Measurements from ENCODE around the gene CCT3.

DNA sequence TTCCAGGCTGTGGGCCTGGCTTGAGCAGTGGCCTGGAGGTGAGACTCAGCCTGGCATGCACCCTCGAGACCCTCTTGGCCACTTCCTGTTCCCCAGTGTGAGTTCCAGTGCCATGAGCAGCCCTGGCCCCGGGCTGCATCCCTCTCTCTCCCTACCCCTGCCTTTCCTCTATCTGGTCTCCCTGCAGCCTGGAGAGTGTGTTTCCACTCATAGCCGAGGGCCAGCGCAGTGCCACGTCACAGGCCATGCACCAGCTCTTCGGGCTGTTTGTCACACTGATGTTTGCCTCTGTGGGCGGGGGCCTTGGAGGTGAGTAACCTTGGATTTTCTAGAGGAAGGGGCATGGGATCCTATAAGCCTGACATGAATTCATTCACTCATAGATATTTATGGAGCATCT, 44.5 kb upstream of the CCT3 start:
- TF ChIP-seq, protein P1, sequence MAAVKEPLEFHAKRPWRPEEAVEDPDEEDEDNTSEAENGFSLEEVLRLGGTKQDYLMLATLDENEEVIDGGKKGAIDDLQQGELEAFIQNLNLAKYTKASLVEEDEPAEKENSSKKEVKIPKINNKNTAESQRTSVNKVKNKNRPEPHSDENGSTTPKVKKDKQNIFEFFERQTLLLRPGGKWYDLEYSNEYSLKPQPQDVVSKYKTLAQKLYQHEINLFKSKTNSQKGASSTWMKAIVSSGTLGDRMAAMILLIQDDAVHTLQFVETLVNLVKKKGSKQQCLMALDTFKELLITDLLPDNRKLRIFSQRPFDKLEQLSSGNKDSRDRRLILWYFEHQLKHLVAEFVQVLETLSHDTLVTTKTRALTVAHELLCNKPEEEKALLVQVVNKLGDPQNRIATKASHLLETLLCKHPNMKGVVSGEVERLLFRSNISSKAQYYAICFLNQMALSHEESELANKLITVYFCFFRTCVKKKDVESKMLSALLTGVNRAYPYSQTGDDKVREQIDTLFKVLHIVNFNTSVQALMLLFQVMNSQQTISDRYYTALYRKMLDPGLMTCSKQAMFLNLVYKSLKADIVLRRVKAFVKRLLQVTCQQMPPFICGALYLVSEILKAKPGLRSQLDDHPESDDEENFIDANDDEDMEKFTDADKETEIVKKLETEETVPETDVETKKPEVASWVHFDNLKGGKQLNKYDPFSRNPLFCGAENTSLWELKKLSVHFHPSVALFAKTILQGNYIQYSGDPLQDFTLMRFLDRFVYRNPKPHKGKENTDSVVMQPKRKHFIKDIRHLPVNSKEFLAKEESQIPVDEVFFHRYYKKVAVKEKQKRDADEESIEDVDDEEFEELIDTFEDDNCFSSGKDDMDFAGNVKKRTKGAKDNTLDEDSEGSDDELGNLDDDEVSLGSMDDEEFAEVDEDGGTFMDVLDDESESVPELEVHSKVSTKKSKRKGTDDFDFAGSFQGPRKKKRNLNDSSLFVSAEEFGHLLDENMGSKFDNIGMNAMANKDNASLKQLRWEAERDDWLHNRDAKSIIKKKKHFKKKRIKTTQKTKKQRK (IDR thresholded peaks at IDR 0.05; ENCODE audit: low read depth, low read length), result no peak
- TF ChIP-seq, protein P2, sequence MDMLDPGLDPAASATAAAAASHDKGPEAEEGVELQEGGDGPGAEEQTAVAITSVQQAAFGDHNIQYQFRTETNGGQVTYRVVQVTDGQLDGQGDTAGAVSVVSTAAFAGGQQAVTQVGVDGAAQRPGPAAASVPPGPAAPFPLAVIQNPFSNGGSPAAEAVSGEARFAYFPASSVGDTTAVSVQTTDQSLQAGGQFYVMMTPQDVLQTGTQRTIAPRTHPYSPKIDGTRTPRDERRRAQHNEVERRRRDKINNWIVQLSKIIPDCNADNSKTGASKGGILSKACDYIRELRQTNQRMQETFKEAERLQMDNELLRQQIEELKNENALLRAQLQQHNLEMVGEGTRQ (IDR thresholded peaks at IDR 0.05; ENCODE audit: borderline replicate concordance, low read depth, low read length), result no peak
- TF ChIP-seq, protein P3, sequence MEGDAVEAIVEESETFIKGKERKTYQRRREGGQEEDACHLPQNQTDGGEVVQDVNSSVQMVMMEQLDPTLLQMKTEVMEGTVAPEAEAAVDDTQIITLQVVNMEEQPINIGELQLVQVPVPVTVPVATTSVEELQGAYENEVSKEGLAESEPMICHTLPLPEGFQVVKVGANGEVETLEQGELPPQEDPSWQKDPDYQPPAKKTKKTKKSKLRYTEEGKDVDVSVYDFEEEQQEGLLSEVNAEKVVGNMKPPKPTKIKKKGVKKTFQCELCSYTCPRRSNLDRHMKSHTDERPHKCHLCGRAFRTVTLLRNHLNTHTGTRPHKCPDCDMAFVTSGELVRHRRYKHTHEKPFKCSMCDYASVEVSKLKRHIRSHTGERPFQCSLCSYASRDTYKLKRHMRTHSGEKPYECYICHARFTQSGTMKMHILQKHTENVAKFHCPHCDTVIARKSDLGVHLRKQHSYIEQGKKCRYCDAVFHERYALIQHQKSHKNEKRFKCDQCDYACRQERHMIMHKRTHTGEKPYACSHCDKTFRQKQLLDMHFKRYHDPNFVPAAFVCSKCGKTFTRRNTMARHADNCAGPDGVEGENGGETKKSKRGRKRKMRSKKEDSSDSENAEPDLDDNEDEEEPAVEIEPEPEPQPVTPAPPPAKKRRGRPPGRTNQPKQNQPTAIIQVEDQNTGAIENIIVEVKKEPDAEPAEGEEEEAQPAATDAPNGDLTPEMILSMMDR (IDR thresholded peaks at IDR 0.05 in 2 of 3, conservative IDR thresholded peaks at IDR 0.05 in 1 of 3; ENCODE audit: control insufficient read depth in 2 of 3, extremely low read depth in 1 of 3, insufficient read depth in 1 of 3, low read depth in 3 of 3, low read length in 3 of 3), result no peak
- TF ChIP-seq POLR2AphosphoS5 (IDR thresholded peaks at IDR 0.05; ENCODE audit: low read length) (no peak), TBL1XR1 (IDR thresholded peaks at IDR 0.05; ENCODE audit: low read depth, low read length) (no peak), SMC3 (IDR thresholded peaks at IDR 0.05; ENCODE audit: borderline replicate concordance, low read length) (no peak)
- TF ChIP-seq, protein P4, sequence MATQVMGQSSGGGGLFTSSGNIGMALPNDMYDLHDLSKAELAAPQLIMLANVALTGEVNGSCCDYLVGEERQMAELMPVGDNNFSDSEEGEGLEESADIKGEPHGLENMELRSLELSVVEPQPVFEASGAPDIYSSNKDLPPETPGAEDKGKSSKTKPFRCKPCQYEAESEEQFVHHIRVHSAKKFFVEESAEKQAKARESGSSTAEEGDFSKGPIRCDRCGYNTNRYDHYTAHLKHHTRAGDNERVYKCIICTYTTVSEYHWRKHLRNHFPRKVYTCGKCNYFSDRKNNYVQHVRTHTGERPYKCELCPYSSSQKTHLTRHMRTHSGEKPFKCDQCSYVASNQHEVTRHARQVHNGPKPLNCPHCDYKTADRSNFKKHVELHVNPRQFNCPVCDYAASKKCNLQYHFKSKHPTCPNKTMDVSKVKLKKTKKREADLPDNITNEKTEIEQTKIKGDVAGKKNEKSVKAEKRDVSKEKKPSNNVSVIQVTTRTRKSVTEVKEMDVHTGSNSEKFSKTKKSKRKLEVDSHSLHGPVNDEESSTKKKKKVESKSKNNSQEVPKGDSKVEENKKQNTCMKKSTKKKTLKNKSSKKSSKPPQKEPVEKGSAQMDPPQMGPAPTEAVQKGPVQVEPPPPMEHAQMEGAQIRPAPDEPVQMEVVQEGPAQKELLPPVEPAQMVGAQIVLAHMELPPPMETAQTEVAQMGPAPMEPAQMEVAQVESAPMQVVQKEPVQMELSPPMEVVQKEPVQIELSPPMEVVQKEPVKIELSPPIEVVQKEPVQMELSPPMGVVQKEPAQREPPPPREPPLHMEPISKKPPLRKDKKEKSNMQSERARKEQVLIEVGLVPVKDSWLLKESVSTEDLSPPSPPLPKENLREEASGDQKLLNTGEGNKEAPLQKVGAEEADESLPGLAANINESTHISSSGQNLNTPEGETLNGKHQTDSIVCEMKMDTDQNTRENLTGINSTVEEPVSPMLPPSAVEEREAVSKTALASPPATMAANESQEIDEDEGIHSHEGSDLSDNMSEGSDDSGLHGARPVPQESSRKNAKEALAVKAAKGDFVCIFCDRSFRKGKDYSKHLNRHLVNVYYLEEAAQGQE (IDR thresholded peaks at IDR 0.05; ENCODE audit: low read depth, low read length), result no peak

Data from GM12878 (cell line).